IPS DF 19.7 (cell line): ENCODE results near the gene THBS4.
"Not testable (repeated sequence)": the region's sequence is repeated elsewhere in the genome, so short reads cannot be mapped to it uniquely, and the experiment has no call there.

Source experiments
- DNase-seq: peaks from one replicate; pipeline ENCODE4 v3.0.0-alpha.2; 2013; ENCODE audit warnings: low read depth, low spot score

Gene THBS4

GRCh38 chr5:80076131-80077050 lies 41.2 kb downstream of the THBS4 start:
- no peak for DNase-seq

- no peak for DNase-seq
These were observed 42.0 kb downstream of the THBS4 start for GRCh38 chr5:80077051-80077714.

- no peak for DNase-seq
These were observed 43.8 kb downstream of the THBS4 start for GRCh38 chr5:80078921-80079320.

DNA sequence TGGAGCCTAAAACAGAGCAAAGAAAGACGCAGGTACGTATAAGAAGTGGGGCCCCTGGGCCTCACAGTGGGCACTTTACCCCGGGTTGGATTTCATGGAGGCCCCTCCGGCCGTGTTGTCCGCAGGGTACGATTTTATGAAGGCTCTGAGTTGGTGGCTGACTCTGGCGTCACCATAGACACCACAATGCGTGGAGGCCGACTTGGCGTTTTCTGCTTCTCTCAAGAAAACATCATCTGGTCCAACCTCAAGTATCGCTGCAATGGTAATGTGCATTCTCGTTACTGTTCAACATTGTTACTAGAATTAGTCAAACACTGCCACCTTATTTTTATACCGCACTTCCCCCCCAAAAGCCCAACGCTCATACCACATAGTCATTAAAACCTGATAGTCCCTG lies 47.1 kb downstream of the THBS4 start:
- DNase-seq = no peak

DNA sequence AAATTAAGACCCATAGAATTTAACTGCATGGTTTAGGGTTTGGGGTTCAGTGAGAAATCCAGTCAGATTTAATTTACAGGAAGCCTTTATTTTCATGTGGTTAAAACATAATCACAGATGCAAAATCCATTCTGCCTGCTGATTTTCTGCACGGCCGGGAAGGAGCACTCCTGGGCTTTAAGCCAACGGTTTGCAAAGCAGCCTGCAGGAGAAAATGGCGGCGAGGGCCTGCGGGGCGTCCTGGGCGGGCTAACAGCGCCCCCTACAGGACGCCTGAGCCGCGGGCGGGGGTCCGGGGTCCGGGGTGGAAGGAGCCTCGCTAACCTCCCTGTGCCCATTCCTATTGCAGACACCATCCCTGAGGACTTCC lies 47.6 kb downstream of the THBS4 start:
- no peak for DNase-seq

DNA sequence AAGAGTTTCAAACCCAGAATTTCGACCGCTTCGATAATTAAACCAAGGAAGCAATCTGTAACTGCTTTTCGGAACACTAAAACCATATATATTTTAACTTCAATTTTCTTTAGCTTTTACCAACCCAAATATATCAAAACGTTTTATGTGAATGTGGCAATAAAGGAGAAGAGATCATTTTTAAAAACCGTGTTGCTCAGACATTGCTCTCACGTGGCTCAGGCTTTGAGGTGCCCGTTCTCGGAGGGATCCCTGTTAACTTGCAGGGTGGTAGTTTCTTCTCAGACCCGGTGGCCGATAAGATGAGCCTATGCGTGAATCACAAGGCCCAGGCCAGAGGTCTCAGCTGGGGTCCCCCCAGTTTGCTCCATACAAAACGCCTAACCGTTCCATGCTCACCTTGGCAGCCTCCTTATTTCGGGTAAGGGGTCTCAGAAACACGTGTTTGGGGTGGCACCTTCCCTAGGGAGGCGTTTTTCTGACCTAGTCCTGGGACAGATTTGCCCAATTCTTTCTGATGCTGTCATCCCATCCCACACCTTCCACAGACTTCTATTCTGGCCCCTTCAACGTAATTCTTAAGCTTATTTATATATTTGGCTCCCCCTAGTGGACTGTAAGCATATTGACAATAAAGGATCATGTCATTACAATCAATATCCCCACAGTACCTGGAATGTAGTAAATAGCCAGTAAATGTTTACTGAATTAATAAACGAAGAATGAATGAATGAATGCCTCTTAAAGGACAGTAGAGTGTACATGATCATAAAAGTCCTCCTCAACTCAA lies 48.1 kb downstream of the THBS4 start:
- no peak for DNase-seq

- DNase-seq = no peak
These were observed 55.7 kb downstream of the THBS4 start for GRCh38 chr5:80090884-80091166.

- not testable (repeated sequence) for DNase-seq
These were observed 56.6 kb downstream of the THBS4 start for GRCh38 chr5:80091792-80092192.

GRCh38 chr5:80092486-80093107 lies 57.4 kb downstream of the THBS4 start:
- no peak for DNase-seq

DNA sequence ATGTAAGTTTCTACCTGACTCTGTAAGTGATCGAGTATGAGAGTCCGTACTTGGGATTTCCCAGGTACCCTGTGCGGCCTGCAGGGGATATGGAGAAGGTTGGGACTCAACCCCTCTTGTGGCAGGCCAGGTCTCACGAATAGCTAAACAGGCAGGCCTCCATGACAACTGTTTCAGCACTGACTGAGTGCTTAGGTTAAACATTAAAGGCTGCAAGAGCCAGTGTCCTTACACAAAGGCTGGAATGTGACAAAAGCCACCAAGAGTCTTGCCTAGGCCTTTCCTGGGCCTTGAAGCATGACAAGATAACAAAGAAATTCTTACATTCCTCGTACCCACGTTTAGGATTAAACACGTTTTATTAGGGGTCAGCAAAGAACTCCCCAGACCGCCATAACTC lies 58.6 kb downstream of the THBS4 start:
- no peak for DNase-seq

DNA sequence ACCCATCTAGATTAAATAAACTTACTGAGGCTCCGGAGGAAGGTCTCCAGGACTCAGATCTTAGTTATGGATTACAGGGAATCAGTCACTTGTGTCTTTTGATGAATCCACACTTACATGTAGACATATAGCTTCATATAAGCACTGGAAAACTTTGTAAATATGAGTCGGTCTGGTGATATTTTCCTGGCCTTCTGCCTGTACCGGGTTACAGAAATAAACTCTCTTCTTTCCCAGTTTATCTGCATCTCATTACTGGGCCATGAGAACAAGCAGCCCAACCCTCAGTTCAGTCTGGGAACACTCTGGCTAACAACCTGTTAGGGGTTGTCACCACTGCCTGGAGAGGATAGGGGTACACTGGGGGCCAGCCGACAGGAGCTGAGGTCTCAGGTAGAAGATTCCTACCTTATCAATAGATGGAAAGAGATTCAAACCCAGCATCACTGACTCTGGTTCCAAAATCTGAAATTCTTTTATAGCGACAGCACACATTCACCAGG lies 59.1 kb downstream of the THBS4 start:
- no peak for DNase-seq

DNA sequence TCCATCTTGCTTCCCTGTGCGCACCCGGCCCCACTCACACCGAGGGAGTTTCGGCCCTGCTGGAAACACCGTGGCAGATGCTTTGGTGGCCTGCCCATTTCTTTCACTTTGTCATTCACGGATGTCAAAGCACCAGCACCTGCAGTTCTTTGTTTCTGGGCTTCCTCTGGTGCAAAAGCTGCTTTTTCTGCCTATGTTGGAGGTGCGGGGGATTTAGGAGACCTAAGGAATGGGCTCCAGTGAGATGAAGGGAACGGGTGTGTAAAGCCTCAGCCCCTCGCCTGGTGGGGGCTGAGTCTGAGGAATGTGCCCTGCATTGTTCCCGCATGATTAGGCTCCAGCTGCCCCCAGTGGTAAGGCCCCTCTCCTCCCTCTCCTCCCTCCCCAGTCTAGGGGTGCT lies 62.3 kb downstream of the THBS4 start:
- DNase-seq = no peak

GRCh38 chr5:80101993-80102392 lies 66.8 kb downstream of the THBS4 start:
- DNase-seq = no peak

- no peak for DNase-seq
These were observed 68.2 kb downstream of the THBS4 start for GRCh38 chr5:80103371-80103770.

DNA sequence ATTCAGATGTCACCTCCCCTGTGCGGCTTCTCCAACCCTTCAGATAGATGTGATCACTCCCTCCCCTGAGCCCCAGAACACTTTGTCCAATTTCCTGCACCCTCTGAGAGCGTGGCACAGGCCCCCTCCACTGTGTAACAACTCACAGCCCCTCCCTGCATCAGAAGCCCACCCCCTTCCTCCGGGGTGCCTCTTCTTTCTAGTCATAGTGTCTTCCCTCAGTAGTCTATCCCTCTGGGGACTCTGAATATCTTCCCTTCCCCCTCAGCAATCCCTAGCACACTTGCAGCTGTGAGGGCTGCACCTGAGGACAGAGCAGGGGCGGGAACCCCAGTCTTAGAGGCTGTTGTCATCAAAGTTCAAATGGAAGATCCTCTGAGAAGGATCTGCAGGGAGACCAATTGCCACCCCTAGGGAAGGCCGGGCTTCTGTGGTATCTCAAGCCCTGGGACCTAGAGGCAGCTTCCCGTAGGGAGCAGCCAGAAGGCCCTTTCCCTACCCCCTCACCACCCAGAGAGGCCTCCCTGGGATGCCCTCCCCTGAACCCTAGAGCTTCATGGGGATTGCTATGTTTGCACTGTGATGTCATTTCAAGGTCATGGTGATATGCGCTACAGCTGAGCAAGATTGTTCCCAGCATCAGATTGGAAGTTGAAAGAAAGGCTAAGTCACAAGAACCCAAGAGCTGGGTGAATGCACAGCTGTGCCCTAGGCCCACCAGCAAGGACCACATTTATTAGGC lies 70.7 kb downstream of the THBS4 start:
- DNase-seq = no peak

GRCh38 chr5:80106916-80107315 lies 71.8 kb downstream of the THBS4 start:
- no peak for DNase-seq

DNA sequence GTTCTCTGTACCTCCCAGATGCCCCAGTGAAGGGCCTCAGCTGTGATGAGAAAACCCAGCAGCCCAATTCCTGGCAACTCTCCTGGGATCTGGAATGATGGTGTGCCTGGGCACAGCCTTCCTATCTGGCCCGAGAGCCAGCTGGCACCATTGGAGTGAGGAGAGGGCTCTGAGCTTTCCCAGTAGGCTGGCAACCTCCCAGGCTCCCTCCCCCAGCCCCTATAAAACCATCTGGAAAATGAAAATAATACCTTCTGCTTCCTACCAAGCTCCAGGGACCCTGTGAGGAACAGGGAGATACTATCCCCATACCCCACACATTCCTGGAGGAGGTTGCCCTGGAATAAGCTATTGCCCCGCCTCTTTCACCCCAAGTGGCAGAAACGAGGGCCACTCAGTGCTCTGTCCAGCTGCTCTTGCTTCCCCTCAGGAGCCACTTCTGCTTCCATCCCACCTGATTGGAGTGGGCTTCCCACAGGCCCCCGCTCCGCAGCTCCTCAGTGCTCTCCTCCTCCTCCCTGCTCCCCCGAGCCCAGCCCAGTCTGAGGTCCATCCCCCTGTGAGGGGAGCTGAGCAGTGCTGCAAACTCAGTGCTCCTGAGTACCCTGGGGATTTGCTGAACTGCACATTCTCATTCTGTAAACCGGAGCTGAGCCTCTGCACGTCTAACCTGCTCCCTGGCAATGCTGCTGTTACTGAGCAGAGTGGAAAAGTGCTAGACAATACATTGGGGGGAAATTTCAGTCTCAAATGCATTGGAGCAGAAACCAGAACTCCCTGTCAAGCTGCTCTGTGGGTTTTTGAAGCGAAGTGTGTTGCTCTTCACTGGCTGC lies 74.7 kb downstream of the THBS4 start:
- DNase-seq = no peak

- DNase-seq = not testable (repeated sequence)
These were observed 76.3 kb downstream of the THBS4 start for GRCh38 chr5:80111376-80111990.

DNA sequence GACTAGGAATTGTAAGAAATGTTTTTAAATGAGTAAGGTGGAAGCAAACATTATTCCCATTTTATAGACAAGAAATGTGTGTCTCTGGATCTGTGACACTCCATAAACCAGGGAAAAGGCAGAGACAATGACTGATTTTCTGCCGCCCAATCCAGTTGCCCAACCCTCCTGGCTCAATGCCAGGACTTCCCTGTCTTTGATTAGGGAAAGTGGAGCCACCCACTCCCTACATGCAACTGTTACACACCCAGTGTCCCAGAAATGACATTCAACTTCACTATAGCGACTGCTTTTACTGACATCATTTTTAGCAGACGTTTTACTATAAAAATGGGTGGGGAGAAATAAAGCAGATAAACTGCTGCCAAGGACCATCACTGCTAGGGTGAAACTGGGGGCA lies 79.7 kb downstream of the THBS4 start:
- no peak for DNase-seq

DNA sequence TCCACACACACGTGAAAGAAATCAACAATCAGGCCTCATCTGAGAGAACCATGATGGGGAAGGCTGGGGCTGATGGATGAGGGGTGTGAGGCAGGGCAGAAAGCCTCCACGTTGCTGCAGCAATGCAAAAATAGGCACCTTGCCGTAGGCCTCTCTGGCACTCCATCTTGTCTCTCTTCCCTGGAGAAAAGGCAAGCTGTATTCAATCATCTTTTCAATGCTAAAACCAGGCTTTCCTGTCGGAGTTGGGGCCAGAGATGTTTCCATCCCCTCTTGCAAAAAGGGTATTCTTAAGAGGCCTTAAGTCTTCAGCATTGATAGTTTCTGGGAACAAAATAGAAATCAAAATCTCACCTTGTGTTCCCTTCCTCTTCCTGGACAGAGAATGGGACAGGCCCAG lies 80.9 kb downstream of the THBS4 start:
- DNase-seq = no peak
